NCI-H2107 treated with DMSO at 0.1 percent for 48 hours (cell line): ENCODE measurements around the gene NKRF.
"Not testable (repeated sequence)": the region's sequence is repeated elsewhere in the genome, so short reads cannot be mapped to it uniquely, and the experiment has no call there.

Experiments used
- DNase-seq: peaks from one replicate; lab custom pipeline; 2025; ENCODE audit not compliant: unreplicated experiment; lab: John Stamatoyannopoulos, UW

The NKRF gene

GRCh38 chrX:119606280-119607017, at the start of gene NKRF:
Gene NKRF (minus strand): TSS chrX:119606424.
- peak; percentile 97 for DNase-seq

GRCh38 chrX:119655125-119655524, 48.9 kb upstream of the NKRF start:
- DNase-seq: no peak

GRCh38 chrX:119654112-119654531, 47.9 kb upstream of the NKRF start:
- DNase-seq: no peak

GRCh38 chrX:119648421-119648775, 42.2 kb upstream of the NKRF start:
- no peak for DNase-seq

- no peak for DNase-seq
Measured at GRCh38 chrX:119647552-119648420, 41.6 kb upstream of the NKRF start.

GRCh38 chrX:119647089-119647488, 40.9 kb upstream of the NKRF start:
- DNase-seq: no peak

- no peak for DNase-seq
Measured at GRCh38 chrX:119646515-119646914, 40.3 kb upstream of the NKRF start.

GRCh38 chrX:119643696-119644095, 37.5 kb upstream of the NKRF start:
- no peak for DNase-seq

GRCh38 chrX:119640731-119641170, 34.5 kb upstream of the NKRF start:
- DNase-seq: no peak

- DNase-seq: no peak
Measured at GRCh38 chrX:119638725-119639471, 32.7 kb upstream of the NKRF start.

GRCh38 chrX:119637421-119637820, 31.2 kb upstream of the NKRF start:
- not testable (repeated sequence) for DNase-seq

- no peak for DNase-seq
Measured at GRCh38 chrX:119636419-119636818, 30.2 kb upstream of the NKRF start.

GRCh38 chrX:119635799-119636198, 29.6 kb upstream of the NKRF start:
- DNase-seq: no peak

- no peak for DNase-seq
Measured at GRCh38 chrX:119635179-119635578, 29.0 kb upstream of the NKRF start.

GRCh38 chrX:119625843-119626242, 19.6 kb upstream of the NKRF start:
- DNase-seq: no peak

GRCh38 chrX:119624951-119625668, 18.9 kb upstream of the NKRF start:
- no peak for DNase-seq

GRCh38 chrX:119624417-119624816, 18.2 kb upstream of the NKRF start:
- DNase-seq: no peak

GRCh38 chrX:119622356-119623232, 16.4 kb upstream of the NKRF start:
- DNase-seq: no peak

- DNase-seq: no peak
Measured at GRCh38 chrX:119618439-119618838, 12.2 kb upstream of the NKRF start.
